Muscle of back (tissue), 11 donors: Measurements from ENCODE around the gene PSMA7. TPM values are rescaled to one million over a fixed set of nuclear protein-coding genes. Genes with fewer than 3 reads are reported as not detected.

Source experiments
- DNase-seq, 3 donors: peaks; one replicate each; pipeline versions ENCODE4 v3.0.0 to v3.0.0-alpha.2; 2013
- polyA plus RNA-seq, 10 donors: library from polyadenylated mRNA; unstranded; fragments of 120-200 nt; gene quantifications; one replicate each; pipeline ENCODE4 v1.2.1, GENCODE V29; 2013; ENCODE audit not compliant: insufficient read length in 10 of 10

Gene PSMA7
- polyA plus RNA-seq, 10 donors: 141 to 179 (median 146) TPM

DNA sequence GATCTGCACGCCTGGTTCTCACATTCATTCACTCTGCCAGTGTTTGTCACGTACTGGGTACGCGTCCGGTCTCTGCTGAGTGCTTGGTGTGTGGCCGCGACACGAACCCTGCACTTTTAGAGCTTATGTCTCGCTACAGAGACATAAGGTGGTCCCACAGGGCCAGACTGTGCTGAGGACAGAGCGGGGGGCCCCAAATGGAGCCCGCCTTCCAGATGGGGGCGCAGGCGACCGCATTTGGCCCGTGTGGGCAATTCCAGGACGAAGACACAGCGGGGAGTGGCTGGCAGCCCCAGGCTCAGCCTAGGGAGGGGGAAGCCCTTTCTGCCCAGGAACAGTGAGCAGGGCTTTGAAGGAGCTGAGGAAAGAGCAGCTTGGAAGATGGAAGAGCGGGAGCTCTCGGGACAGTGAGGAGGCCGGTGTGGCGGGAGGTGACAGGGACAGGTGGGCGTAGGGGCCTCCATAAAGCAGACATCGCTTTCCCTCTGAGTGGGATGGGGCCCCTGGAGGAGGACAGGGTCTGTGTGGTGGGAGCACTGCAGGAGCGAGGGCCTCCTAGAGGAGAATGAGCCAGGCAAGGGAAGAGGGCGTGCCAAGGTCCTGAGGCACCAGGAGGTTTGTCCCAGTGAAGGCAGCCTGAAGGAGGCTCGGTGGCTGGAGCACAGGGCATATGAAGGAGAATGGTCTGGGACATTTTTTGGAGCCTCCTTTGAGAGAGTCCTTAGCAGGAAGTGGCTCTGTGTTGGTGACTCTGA lies 31.9 kb upstream of the PSMA7 start:
- no peak for DNase-seq

DNA sequence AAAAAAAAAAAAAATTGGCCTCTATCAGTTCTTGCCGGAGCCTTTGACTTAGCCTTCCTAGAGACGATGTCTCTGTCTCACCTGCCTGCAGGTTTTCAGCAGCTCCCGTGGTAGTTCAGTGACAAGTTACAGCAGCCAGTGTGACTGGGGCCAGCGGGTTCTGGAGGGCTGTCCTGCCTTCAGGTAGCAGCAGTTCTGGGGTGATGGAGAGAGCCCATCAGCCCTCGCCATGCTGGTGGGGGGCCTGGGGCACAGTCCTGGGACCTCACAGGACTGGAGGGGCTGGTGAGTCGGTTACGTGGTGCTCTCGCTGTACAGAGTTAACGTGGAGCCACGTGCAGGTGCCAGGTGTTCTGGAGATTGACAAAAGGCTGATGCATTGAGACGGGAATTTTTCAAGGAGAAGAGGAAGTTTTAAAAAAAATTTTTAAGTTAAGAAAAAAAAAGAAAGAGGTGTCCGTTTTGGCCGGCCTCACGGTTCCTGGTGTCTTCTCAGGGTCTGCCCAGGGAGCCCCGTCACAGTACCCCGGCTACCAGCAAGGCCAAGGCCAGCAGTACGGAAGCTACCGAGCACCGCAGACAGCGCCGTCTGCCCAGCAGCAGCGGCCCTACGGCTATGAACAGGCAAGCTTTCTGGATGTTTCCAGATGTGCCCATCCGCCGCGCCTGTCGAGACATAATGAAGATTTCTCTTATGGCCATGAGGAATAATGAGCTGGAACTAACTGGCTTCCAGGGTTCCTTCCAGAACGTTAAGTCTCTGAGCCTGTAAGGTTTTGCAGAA lies 31.0 kb upstream of the PSMA7 start:
- no peak for DNase-seq

GRCh38 chr20:62172666-62173065 lies 29.5 kb upstream of the PSMA7 start:
- DNase-seq: no peak

DNA sequence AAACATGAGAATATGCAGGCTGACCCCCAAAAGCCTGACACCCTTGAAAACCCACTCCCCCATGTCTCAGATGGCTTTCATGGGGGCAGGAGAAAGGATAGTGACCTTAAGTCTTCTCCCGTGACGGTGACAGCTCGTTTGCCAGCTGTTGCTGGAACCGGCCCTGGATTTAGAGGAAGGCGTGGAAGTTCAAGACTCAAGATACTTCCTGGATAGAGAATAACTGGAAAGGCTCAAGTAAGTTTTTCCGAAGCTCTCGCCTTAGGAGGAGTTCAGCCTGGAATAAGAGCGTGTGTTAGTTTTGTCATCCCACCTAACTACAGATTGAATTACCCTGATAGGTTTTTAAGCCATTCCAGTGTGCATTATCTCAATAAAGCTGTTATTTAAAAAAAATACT lies 28.1 kb upstream of the PSMA7 start:
- DNase-seq: no peak

DNA sequence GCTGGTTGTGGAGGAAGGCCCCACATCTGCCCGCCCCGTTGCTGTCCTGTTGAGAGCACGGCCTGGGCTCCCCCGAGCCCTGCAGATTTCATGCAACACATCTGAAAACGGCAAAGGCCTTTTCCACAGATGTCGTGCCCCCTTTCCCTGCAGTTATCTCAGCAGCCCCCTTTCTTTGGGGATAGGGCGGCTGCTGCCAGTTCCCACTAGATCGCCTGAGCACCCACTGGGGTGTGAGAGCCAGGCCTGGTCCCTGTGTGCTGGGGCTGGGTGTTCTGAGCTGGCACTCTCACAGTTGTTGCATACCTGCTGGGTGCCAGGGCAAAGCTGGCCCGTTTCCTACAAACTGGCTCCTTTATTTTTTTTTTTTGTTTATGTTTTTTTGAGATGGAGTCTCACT lies 27.3 kb upstream of the PSMA7 start:
- no peak for DNase-seq

- DNase-seq: no peak
Measured at GRCh38 chr20:62168890-62169435, 25.8 kb upstream of the PSMA7 start.

- no peak for DNase-seq
Measured at GRCh38 chr20:62168061-62168460, 24.9 kb upstream of the PSMA7 start.

DNA sequence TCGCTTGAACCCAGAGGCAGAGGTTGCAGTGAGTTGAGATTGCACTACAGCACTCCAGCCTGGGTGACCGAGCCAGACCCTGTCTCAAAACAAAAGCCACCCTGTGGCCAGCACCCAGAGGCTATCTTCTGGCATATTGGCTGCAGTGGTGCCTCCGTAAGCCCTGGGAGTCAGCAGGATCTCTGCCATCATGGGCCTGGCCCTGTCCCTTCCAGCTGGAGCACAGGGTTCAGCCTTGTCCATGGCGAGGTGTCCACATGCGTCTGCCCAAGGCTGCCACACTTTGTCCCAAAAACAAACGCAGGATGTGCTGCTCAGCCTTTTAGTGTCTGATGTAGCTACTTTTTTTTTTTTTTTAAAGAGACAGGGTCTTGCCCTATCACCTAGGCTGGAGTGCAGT lies 24.3 kb upstream of the PSMA7 start:
- DNase-seq: no peak

DNA sequence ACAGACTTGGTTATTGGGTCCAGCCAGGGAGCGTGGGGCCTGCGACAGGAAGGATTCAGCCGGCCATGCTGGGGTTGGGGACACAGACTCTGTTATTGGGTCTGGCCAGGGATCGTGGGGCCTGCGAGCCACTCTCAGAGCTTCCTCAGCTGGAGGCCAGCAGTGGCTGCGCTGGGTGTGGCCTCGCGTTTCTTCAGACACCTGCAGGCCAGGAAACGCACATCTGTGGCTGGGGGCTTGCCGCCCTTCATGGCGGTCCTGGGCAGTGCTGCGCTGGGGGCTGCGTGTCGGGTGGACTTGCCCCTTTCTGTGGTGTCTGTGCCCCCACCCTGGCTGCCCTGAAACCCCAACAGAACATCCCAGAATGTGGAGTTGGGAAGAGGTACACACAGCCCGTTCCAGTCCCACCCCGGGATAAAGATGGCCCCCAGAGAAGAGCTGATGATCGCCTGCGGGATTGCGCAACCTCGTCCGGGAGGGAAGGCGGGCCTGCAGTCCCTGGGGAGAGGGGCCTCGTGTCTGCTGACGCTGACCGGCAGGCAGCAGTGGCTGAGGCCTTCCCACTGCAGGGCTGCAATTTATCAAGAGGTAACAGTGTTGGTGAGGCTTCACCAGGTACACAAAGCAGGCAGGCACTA lies 22.7 kb upstream of the PSMA7 start:
- no peak for DNase-seq

DNA sequence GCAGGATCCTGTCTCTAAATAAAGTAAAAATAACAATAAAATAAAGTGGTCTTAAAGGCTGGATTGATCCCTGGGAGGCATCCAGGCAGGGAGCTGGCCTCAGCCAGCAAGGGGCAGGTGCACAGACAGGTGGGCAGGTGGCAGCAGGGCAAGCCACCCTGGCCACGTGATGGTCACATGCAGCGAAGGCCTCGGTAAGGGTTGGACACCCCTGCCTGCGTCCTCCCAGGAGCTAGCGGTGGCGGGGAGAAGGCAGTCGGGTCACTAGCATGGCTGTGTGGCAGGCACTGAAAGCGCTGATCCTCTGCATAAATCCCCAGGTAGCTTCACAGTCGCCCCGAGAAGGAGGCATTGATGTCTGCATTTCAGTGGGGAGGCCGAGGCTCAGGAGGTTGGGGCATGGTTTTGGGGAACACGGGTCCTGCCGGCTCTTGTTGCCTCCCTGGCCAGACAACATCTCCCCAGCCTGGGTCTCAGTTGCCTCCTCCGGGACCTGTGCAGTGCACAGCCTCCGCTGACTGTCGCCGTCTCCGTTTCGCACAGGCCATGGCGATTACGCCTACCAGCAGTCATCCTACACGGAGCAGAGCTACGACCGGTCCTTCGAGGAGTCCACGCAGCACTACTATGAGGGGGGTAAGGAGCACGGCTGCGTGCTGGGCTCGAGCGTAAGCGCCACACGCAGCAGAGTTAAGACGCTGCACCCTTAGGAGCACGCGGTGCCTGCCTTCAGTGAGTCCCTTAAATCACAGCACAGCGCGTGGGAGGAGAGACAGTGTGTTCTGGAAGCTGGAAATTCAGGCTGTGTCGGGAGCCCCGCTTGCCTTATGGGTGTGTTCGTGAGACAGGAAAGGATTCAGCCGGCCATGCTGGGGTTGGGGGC lies 21.9 kb upstream of the PSMA7 start:
- DNase-seq: no peak

GRCh38 chr20:62163986-62164762 lies 21.0 kb upstream of the PSMA7 start:
- DNase-seq: no peak

GRCh38 chr20:62163485-62163865 lies 20.3 kb upstream of the PSMA7 start:
- DNase-seq: no peak

GRCh38 chr20:62162765-62163484 lies 19.7 kb upstream of the PSMA7 start:
- no peak for DNase-seq

DNA sequence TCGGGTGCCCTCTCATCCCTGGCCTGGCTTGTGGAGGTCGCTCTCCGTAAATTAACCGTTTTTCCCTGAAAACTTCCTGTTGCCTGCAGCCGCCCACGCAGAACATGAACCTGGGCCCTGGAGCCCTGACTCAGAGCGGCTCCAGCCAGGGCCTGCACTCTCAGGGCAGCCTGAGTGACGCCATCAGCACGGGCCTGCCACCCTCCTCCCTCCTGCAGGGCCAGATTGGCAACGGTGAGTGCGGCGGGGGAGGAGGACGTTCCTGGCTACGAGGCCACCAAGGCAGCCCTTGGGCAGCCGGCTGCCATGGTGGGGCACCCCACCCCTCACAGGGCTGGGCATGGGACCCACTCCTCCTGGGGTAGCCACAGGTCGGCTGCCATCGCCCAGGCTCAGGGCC lies 18.2 kb upstream of the PSMA7 start:
- no peak for DNase-seq

GRCh38 chr20:62160876-62161275 lies 17.7 kb upstream of the PSMA7 start:
- no peak for DNase-seq

GRCh38 chr20:62160253-62160652 lies 17.1 kb upstream of the PSMA7 start:
- DNase-seq: no peak

- DNase-seq: no peak
Measured at GRCh38 chr20:62159839-62160238, 16.6 kb upstream of the PSMA7 start.

DNA sequence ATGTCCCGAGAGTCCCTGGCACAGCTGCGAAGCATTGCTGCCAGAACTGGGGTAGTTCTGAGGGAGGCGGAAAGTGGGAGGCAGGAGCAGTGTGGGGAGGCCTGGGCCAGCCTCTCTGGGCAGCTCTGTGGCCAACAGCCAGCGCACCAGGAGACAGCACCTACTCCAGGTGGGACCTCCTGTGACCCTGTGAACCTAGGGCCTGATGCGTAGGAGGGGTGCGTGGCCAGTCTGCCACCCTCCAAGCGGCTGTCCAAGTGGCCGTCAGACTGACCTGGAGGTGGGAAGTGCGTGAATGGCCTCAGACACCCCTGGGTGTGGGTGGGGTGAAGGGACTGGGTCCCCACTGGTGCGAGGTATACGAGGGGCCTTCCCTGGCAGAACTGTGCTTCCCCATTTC lies 15.9 kb upstream of the PSMA7 start:
- no peak for DNase-seq

- no peak for DNase-seq
Measured at GRCh38 chr20:62158541-62158940, 15.3 kb upstream of the PSMA7 start.

GRCh38 chr20:62158088-62158400 lies 14.8 kb upstream of the PSMA7 start:
- DNase-seq: no peak
